NCI-H2029 treated with DMSO at 0.1 percent for 48 hours (cell line): ENCODE measurements around the gene TMEM121.

Source experiments
- DNase-seq: peaks from one replicate; lab custom pipeline; 2025; lab: John Stamatoyannopoulos, UW

TMEM121 gene

DNA sequence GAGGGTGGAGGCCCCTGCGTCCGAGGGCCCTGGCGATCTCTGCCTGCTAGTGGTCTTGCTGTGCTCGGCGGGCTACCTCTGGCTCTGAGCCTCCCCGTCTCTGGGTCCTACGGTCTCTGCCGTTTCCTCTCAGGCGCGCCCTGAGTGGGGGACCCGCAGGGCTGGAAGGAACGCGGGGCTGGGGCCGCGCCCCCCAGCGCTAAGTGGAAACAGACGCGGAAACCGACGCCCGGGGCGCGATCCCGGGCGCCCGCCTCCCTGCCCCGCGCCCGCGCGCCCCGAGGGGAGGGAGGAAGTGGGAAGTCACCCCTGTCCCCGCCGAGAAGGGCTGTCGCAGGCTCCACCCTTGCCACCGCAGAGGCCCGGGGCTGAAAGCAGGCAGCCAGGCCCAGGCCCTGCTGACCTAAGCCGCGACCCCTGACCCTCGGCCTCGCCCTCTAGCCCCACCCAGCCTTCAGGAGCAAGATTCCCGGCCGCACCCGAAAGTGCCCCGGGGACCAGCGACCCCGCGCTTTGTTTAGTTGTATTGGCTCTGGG is 38.9 kb upstream of the TMEM121 start:
- DNase-seq, result no peak

- no peak for DNase-seq
Observed at GRCh38 chr14:105487986-105488777, 38.2 kb upstream of the TMEM121 start.

DNA sequence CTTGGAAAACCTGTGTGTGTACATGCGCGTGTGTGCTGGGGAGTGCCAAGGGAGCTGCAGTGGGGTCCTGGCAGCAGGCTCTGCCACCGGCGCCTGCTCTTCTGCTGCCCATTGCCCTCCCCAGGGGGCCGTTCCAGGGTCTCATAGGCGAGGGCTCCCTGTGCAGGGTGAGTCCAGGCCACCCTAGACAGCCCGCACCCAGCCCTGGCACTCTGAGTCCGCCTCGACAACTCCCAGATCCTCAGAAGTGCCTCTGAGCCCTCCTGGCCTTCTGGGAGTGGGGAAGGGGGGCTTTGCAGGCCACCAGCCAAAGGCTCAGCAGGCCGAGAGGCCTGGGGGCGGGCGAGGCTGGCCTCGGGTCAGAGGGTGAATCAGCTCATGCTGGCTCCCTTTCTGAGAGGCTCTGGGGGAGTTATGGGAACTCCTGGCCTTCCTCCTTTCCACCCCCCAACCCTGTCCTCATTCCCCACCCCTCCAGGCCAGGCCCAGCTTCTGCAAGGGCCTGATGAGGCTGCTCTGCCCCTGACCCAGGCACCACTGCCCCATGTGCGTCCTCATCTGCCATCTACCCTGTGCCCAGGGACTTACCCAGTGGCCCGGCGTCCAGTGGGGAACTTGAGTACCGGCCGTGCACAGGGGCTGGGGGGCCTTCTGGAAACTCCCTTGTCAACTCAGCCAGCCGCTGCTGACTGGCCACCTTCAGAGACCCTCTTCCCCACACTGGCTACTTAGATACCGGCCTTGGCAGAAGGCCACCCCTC is 37.4 kb upstream of the TMEM121 start:
- DNase-seq, result no peak

DNA sequence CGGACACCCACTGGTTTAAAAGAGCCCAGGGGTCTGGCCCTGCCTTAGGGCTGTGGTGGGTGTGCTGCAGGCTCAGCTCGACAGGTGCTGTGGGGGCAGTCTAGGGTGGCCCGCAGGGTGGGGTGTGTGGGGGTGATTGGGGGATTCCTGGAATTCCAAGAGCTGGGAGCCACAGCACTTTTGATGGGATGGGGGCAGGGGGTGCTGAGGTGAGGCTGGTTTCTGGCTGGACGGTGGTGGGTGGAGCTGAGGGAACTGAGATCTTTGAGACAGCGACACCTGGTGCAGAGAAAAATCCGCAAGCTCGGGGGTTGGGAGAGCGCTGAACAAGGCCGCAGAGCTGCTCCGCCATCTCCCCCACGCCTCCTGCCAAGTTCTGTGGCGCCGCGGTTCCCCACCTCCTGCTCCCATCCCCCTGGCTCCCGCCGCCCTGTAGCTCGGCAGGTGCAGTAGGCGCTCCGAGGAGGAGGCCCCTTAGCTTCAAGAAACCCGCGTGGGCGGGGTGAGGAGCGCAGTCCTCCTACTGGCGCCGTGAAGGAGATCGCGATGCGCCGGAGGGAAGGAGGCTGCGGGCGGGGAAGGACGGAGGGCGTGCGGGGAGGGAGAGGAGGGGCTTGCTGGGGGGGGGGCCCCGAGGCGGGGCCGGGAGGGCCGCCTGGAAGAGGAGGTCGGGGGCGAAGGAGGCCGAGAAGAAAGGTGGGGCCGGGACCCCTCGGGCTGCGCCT is 36.7 kb upstream of the TMEM121 start:
- DNase-seq, result peak; percentile 24

- DNase-seq, result no peak
Observed at GRCh38 chr14:105490267-105490571, 36.2 kb upstream of the TMEM121 start.

- DNase-seq, result peak; percentile 89
Observed at GRCh38 chr14:105490572-105491365, 35.6 kb upstream of the TMEM121 start, which contains the start of gene TEDC1. Gene TEDC1, plus strand, starts transcription at chr14:105491246. Its CDS starts 130 bp downstream, at chr14:105491376.

DNA sequence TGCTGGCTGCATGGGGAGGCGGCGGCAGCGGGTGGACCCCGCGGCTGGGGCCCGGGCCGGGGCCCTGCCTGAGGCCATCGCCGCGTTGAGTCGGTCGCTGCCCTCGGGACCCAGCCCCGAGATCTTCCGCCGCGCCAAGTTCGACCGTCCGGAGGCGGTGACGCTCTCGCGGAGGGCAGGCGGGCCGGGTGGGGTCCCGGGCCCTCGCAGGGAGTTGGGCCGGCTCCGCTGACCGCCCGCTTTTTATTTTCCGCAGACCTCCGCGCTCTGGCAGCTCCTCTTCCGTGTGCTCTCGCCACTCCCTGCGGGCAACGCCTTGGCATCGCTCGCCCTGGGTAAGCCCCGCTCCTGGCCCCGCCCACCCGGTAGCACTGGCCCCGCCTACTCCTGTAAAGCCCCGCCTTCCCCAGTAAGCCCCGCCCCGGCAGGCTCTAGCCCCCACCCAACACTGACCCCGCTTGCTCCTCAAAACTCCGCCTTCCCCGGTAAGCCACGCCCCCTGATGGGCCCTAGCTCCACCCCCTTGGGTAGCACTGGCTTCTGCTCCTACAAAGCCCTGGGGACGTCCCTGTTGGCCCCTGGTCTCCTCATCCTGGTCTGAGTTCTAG is 34.9 kb upstream of the TMEM121 start:
- DNase-seq, result no peak

DNA sequence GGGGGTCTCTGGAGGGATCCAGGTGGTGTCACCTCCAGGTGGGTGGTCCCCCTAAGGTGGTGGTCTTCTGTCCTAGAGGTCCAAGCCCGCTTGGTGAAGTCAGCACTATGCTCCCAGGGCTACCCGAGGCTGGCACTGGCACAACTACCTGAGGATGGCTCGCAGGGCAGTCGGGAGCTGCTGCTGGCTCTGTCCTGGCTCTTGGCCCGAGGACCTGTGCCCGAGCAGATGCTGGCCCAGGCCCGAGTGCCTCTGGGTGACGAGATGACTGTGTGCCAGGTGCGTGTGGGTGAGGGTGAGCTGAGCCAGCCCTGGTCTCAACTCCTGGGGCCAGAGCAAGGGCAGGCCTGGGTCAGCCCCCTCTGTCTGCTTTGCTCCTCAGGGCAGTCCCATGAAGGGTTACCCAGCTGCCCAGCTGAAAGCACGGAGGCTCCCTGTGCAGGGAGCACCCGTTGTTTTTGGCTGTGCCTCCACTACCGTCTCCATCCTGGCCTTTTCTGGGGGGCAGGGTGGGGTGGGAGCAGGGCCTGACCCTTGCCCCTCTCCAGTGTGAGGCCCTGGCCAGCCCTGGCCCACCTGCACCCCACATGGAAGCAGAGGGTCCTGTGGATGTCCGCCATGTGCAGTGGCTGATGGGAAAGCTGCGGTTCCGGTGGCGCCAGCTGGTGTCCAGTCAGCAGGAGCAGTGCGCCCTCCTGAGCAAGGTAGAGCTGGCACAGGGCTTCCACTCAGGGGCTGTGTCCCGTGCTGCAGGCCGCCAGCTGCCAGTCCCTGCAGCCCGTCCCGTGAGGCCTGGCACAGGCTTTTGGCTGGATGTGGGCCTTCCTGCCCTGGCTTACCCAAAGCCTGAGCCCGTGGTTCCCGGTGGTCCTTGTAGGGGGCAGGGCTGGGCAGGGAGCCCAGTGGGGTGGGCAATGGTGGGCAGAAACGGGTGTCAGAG is 34.1 kb upstream of the TMEM121 start:
- DNase-seq, result no peak

GRCh38 chr14:105492971-105493871 is 33.2 kb upstream of the TMEM121 start:
- no peak for DNase-seq

GRCh38 chr14:105493921-105494605 is 32.3 kb upstream of the TMEM121 start:
- DNase-seq, result no peak

DNA sequence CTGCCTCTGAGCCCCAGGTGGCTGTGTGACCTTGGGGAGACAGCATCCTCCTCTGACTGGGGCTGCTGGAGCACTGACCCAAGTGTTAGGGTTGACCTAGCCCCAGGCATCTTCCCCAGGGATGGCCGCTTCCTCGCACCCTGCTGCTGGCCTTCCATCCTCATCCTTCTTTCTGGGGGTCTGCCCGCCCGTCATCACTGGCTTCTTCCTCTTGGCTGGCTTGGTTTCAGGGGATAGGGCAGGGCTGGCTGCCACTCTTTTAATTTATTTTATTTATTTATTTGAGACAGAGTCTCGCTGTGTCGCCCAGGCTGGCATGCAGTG is 31.8 kb upstream of the TMEM121 start:
- no peak for DNase-seq

DNA sequence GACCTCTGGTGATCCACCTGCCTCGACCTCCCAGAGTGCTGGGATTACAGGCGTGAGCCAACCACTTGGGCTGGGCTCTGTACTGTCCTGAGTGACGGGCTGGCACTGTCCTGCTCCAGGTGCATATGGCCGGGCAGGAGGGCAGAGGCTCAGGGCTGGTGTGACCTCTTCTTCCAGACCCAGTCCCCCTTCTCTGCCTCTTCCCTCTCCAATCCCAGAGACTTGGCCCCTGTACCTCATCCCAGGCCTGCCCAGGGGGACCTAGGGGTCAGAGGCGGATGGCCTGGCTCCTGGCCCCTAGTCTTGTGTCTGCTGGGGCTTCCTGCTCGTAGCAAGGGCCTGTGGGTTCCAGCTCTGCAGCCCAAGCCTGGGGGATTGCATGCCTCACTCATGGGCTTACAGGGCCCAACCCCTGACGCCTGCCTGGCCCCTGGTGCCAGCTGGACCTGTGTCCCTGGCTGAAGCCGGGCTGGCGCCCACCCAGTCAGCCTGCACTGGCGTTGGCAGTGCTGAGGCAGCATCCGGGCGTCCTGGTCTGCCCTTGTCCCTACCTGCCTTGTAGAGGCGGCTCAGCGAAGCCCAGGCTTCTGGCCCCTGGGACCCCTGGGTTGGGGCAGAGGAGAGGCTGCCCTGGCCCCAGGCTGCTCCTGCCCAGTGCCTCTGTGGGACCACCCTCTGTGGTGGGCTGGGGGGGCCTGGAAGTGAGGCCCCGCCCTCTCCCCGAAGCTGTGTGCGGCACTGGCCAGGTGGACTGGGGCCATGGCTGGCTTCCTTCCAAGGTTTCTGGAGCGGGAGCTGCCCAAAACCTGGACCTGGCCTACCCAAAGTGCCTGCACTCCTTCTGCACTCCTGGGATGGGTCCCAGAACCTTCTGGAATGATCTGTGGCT is 31.0 kb upstream of the TMEM121 start:
- DNase-seq, result no peak

GRCh38 chr14:105495990-105496830 is 30.2 kb upstream of the TMEM121 start:
- no peak for DNase-seq

DNA sequence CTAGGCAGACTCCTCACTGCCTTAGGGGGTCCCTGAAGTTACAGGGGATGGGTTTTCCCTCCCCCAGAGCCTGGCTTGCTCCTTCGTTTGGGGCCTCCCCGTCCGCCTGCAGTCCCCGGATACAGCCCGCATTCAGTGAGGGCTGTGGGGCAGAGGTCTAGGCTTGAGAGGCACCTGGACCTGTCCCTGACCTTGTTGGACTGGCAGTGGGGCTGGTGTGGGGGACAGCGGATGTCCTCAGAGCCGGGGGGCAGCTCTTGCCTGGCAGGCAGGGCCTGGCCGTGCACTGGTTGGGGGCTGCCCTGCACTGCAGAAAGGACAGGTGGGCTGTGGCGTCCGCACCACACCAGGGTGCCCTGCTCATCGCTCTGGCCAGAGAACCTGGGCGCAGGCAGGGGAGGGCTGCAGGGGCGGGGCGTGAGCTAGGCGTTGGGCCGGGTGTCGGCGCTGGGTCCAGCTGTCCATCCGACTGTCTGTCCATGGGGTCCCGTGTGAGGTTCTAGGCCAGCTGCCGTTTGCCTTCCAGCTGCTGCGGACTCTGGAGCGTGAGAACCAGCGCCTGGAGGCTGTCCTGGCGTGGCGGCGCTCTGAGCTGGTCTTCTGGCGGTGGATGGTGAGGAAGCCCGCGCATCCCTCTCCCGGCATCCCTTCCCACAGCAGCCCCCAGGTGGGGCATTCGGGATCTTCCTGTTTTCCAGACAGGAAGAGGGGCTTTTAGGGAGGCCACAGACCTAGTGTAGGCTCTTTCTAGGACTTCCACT is 29.4 kb upstream of the TMEM121 start:
- DNase-seq, result no peak

DNA sequence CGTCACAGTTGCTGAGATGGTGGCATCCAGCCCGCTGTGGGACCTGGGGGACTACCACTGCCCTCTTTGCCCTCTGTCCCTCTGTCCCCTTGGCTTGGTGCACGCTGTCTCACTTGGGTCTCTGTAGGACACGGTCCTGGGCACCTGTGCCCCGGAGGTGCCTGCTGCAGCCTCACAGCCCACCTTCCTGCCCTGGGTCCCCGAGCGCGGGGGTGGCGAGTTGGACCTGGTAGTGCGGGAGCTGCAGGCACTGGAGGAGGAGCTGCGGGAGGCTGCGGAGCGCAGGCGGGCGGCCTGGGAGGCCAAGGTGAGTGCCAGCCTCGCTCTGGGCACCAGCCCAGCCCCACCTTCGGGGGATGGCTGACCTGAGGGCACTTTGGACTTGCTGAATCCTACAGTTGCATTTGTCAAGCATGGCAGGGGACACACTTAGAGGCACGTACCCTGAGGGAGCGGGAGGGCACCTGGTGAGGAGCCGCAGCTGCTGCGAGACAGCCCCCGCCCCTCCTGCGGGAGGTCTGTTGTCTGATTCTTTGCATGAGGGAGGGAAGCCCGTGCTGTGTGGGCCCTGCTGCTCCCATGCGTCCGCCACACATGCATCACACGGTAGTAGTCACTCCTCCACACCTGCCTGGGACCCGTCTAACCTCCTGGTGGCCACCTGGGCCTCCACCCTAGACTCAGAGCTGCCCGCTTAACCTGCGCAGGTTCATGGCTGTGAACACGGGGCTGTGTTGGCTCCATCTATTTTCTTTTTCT is 28.5 kb upstream of the TMEM121 start:
- no peak for DNase-seq
